ENCODE measurements around the gene DPP6. TPM values are rescaled to one million over a fixed set of nuclear protein-coding genes. Genes with fewer than 3 reads are reported as not detected.

The DPP6 gene
- total RNA-seq, 2 donors from 2014 or later = 0.99 to 1.8 TPM

- ATAC-seq = no peak
- no peak overlapping the region for H3K4me3 ChIP-seq
- no peaks in the 10 kb centered on the region for H3K27me3 ChIP-seq
- DNase-seq = no peak
- H3K36me3 ChIP-seq (replicated peaks in 1 of 2; ENCODE audit: insufficient read depth in 1 of 2, low read depth in 2 of 2) = no peaks in the 10 kb centered on the region
- H3K4me1 ChIP-seq = peaks cover 4% of the 10 kb centered on the region
- intact Hi-C loops (cut with DNase I) = no loop called here
- no peak overlapping the region for H3K27ac ChIP-seq
- H3K9me3 ChIP-seq = no peaks in the 10 kb centered on the region
- no peak for TF ChIP-seq POLR2A (IDR thresholded peaks at IDR 0.05)
- no peak for TF ChIP-seq CTCF (IDR thresholded peaks at IDR 0.05)
- 13% methylated on average over 10 of the region's 10 CpGs for WGBS, 2 donors
These were observed 336.8 kb downstream of the DPP6 start for GRCh38 chr7:154388999-154389398.

GRCh38 chr7:154390961-154391360, 338.8 kb downstream of the DPP6 start:
- Histone ChIP-seq H3K36me3 (replicated peaks in 1 of 2; ENCODE audit: insufficient read depth in 1 of 2, low read depth in 2 of 2) (no peaks in the 10 kb centered on the region), H3K4me3 (no peak overlapping the region), H3K4me1 (peaks cover 4% of the 10 kb centered on the region), H3K27ac (no peak overlapping the region), H3K9me3 (no peaks in the 10 kb centered on the region), H3K27me3 (no peaks in the 10 kb centered on the region)
- ATAC-seq (no peak), DNase-seq (no peak)
- TF ChIP-seq CTCF (IDR thresholded peaks at IDR 0.05) = no peak
- TF ChIP-seq POLR2A (IDR thresholded peaks at IDR 0.05) = no peak
- intact Hi-C loops (cut with DNase I) = no loop called here
- 93 to 99% methylated on average over 17 of the region's 17 CpGs for WGBS, 2 donors

GRCh38 chr7:154394804-154395203, 342.6 kb downstream of the DPP6 start:
- 78 to 83% methylated on average over 2 of the region's 2 CpGs for WGBS, 2 donors
- Histone ChIP-seq H3K27ac (no peak overlapping the region), H3K4me1 (peaks cover 8% of the 10 kb centered on the region), H3K27me3 (no peaks in the 10 kb centered on the region), H3K4me3 (no peak overlapping the region), H3K36me3 (replicated peaks in 1 of 2; ENCODE audit: insufficient read depth in 1 of 2, low read depth in 2 of 2) (no peaks in the 10 kb centered on the region), H3K9me3 (no peaks in the 10 kb centered on the region)
- intact Hi-C loops (cut with DNase I) = no loop called here
- no peak for TF ChIP-seq CTCF (IDR thresholded peaks at IDR 0.05)
- no peak for TF ChIP-seq POLR2A (IDR thresholded peaks at IDR 0.05)
- DNase-seq = no peak
- no peak for ATAC-seq

GRCh38 chr7:154406312-154406711, 354.1 kb downstream of the DPP6 start:
- intact Hi-C loops (cut with DNase I) = no loop called here
- TF ChIP-seq CTCF (IDR thresholded peaks at IDR 0.05) (no peak), POLR2A (IDR thresholded peaks at IDR 0.05) (no peak)
- WGBS, 2 donors = 61 to 69% methylated on average over 8 of the region's 8 CpGs
- Histone ChIP-seq H3K4me1 (no peaks in the 10 kb centered on the region), H3K36me3 (replicated peaks in 1 of 2; ENCODE audit: insufficient read depth in 1 of 2, low read depth in 2 of 2) (no peaks in the 10 kb centered on the region), H3K27ac (no peak overlapping the region), H3K27me3 (no peaks in the 10 kb centered on the region), H3K9me3 (no peaks in the 10 kb centered on the region), H3K4me3 (no peak overlapping the region)
- no peak for ATAC-seq
- no peak for DNase-seq

- Histone ChIP-seq H3K4me1 (no peaks in the 10 kb centered on the region), H3K9me3 (no peaks in the 10 kb centered on the region), H3K4me3 (no peak overlapping the region), H3K36me3 (replicated peaks in 1 of 2; ENCODE audit: insufficient read depth in 1 of 2, low read depth in 2 of 2) (no peaks in the 10 kb centered on the region), H3K27ac (no peak overlapping the region), H3K27me3 (no peaks in the 10 kb centered on the region)
- 43 to 44% methylated on average over 5 of the region's 5 CpGs for WGBS, 2 donors
- intact Hi-C loops (cut with DNase I) = no loop called here
- DNase-seq (peak in 2 of 4 donors; percentile 15 to 21), ATAC-seq (no peak)
- TF ChIP-seq POLR2A (IDR thresholded peaks at IDR 0.05) (no peak), CTCF (IDR thresholded peaks at IDR 0.05) (no peak)
These were observed 357.6 kb downstream of the DPP6 start for GRCh38 chr7:154409703-154410311.
